Astrocyte (in vitro differentiated cells and primary cell): ENCODE data around the gene IMPA2.

Experiments used
- CTCF ChIP-seq: IDR thresholded peaks from 2 replicates; pipeline ENCODE4 v1.5.1; 2011; ENCODE audit warnings: low read depth, mild to moderate bottlenecking, inconsistent platforms, low read length, moderate library complexity; ENCODE audit not compliant: insufficient read depth
- EZH2 ChIP-seq: IDR thresholded peaks from 2 replicates; pipeline ENCODE4 v1.6.1; 2012; ENCODE audit warnings: mild to moderate bottlenecking, low read length, inconsistent platforms; ENCODE audit not compliant: insufficient read depth

- TF ChIP-seq CTCF (no peak), EZH2 (no peak)
Observed at GRCh38 chr18:11996907-11997306, 15.6 kb downstream of the IMPA2 start.
